CD14-positive monocyte (primary cell): Measurements from ENCODE around the gene OVOL3. TPM values are rescaled to one million over a fixed set of nuclear protein-coding genes. Genes with fewer than 3 reads are reported as not detected.
A peak's percentile ranks its signal among the peaks of the same experiment; 100 is the strongest.

ENCODE experiments used
- DNase-seq, 3 donors: peaks; one replicate each; pipeline ENCODE4 v3.0.0-alpha.2; 2011 to 2022
- H2AFZ ChIP-seq: 2 replicates; pipeline ENCODE4 v1.6.0; 2012; ENCODE audit warnings: mild to moderate bottlenecking, low read depth, low read length, inconsistent platforms; ENCODE audit not compliant: insufficient read depth, poor library complexity, severe bottlenecking
- H3K27ac ChIP-seq, 2 donors: 1 replicate in 1 of 2; 2 replicates in 1 of 2; pipeline ENCODE4 v1.5.1; 2012 to 2013; ENCODE audit warnings: low read length in 2 of 2, control low read depth in 1 of 2, inconsistent platforms in 1 of 2, low read depth in 1 of 2, mild to moderate bottlenecking in 1 of 2
- H3K27me3 ChIP-seq, 2 donors: one replicate each; pipeline versions ENCODE4 v1.6.0 to v1.6.1; 2011 to 2013; ENCODE audit warnings: low read length in 2 of 2; ENCODE audit not compliant: control insufficient read depth in 2 of 2, insufficient read depth in 2 of 2
- H3K36me3 ChIP-seq, 2 donors: replicated peaks in 1 of 2; 1 replicate in 1 of 2; 2 replicates in 1 of 2; pipeline versions ENCODE4 v1.5.1 to v1.6.1; 2012 to 2013; ENCODE audit warnings: low read length in 2 of 2, control low read depth in 1 of 2, inconsistent platforms in 1 of 2, mild to moderate bottlenecking in 1 of 2; ENCODE audit not compliant: insufficient read depth in 2 of 2, control insufficient read depth in 1 of 2
- H3K4me1 ChIP-seq, 2 donors: 1 replicate in 1 of 2; 2 replicates in 1 of 2; pipeline versions ENCODE4 v1.5.1 to v1.6.1; 2012 to 2013; ENCODE audit warnings: low read length in 2 of 2, control low read depth in 1 of 2, inconsistent platforms in 1 of 2, mild to moderate bottlenecking in 1 of 2, moderate library complexity in 1 of 2; ENCODE audit not compliant: insufficient read depth in 2 of 2, control insufficient read depth in 1 of 2
- H3K4me2 ChIP-seq: replicated peaks from 2 replicates; pipeline ENCODE3; 2012; ENCODE audit warnings: low read length, moderate library complexity, mild to moderate bottlenecking; ENCODE audit not compliant: poor library complexity, severe bottlenecking; ENCODE audit errors: extremely low read depth
- H3K4me3 ChIP-seq, 3 experiments: fragments of 200-600 bp in 1 of 3; sonication (generic) in 1 of 3; replicated peaks in 1 of 3; 1 replicate in 2 of 3; 2 replicates in 1 of 3; pipeline ENCODE4 v1.5.1; 2011 to 2013; ENCODE audit warnings: low read length in 3 of 3, mild to moderate bottlenecking in 3 of 3, control low read depth in 2 of 3, low read depth in 2 of 3, inconsistent platforms in 1 of 3, moderate library complexity in 1 of 3
- H3K79me2 ChIP-seq: 2 replicates; pipeline ENCODE4 v1.6.0; 2012; ENCODE audit warnings: mild to moderate bottlenecking, control low read depth, inconsistent platforms, low read length, moderate library complexity; ENCODE audit not compliant: insufficient read depth
- H3K9ac ChIP-seq: 2 replicates; pipeline ENCODE4 v1.6.0; 2017; ENCODE audit warnings: low read length, mild to moderate bottlenecking; ENCODE audit not compliant: insufficient read depth, poor library complexity, severe bottlenecking
- H3K9me3 ChIP-seq, 2 donors: replicated peaks in 1 of 2; 1 replicate in 1 of 2; 2 replicates in 1 of 2; pipeline versions ENCODE4 v1.5.1 to v1.6.1; 2012 to 2013; ENCODE audit warnings: low read length in 2 of 2, control low read depth in 1 of 2; ENCODE audit not compliant: control insufficient read depth in 1 of 2, insufficient read depth in 1 of 2
- H4K20me1 ChIP-seq: 2 replicates; pipeline ENCODE4 v1.6.0; 2012; ENCODE audit warnings: mild to moderate bottlenecking, low read length, control low read depth, moderate library complexity; ENCODE audit not compliant: insufficient read depth
- H3K27ac Mint-ChIP-seq, 7 donors: one replicate each; pipeline ENCODE4 v1.8.0; 2020; ENCODE audit warnings: mild to moderate bottlenecking in 7 of 7, mixed read lengths in 7 of 7, moderate library complexity in 6 of 7, inconsistent platforms in 2 of 7
- H3K27me3 Mint-ChIP-seq, 3 donors: one replicate each; pipeline ENCODE4 v1.8.0; 2021 to 2022; ENCODE audit warnings: low read depth in 3 of 3, mild to moderate bottlenecking in 3 of 3, mixed read lengths in 3 of 3, moderate library complexity in 3 of 3, inconsistent platforms in 1 of 3
- H3K36me3 Mint-ChIP-seq, 2 donors: one replicate each; pipeline ENCODE4 v1.8.0; 2020; ENCODE audit warnings: mixed read lengths in 2 of 2, inconsistent platforms in 1 of 2, mild to moderate bottlenecking in 1 of 2
- H3K4me1 Mint-ChIP-seq: one replicate; pipeline ENCODE4 v1.8.0; 2020; ENCODE audit warnings: mild to moderate bottlenecking, mixed read lengths
- H3K4me3 Mint-ChIP-seq, 2 donors: one replicate each; pipeline ENCODE4 v1.8.0; 2020; ENCODE audit warnings: mild to moderate bottlenecking in 2 of 2, mixed read lengths in 2 of 2, moderate library complexity in 1 of 2
- H3K9me3 Mint-ChIP-seq, 7 donors: one replicate each; pipeline ENCODE4 v1.8.0; 2020 to 2022; ENCODE audit warnings: mixed read lengths in 7 of 7, mild to moderate bottlenecking in 6 of 7, moderate library complexity in 6 of 7, inconsistent platforms in 2 of 7
- WGBS: methylation state at CpG from one replicate; pipeline ENCODE4 v1.1.5; 2013; ENCODE audit warnings: missing lambda C conversion rate; ENCODE audit not compliant: insufficient coverage; 5-methylcytosine and 5-hydroxymethylcytosine counted together
- intact Hi-C, 2 donors: fragments of 100-400 bp; cut with micrococcal nuclease; formaldehyde crosslinking; loops; one replicate each; pipeline versions ENCODE4 v1.15.0 to v1.15.1; 2023
- polyA plus RNA-seq, 3 donors: library from polyadenylated mRNA; depleted of rRNA in 1 of 3; unstranded in 2 of 3; stranded (reverse) in 1 of 3; fragments of 300-500 nt in 2 of 3; fragments of >200 nt in 1 of 3; fragmentation: Illumina TruSeq in 2 of 3; gene quantifications; 1 replicate in 2 of 3; 2 replicates in 1 of 3; pipeline ENCODE4 v1.2.3, GENCODE V29; 2012 to 2021
- TF ChIP-seq, protein P1 (sequence below): fragments of 200-600 bp; IDR thresholded peaks from one replicate; pipeline ENCODE4 v1.8.0; 2022; ENCODE audit warnings: antibody characterized with exemption, mild to moderate bottlenecking

The OVOL3 gene
- polyA plus RNA-seq, 3 donors: not detected

DNA sequence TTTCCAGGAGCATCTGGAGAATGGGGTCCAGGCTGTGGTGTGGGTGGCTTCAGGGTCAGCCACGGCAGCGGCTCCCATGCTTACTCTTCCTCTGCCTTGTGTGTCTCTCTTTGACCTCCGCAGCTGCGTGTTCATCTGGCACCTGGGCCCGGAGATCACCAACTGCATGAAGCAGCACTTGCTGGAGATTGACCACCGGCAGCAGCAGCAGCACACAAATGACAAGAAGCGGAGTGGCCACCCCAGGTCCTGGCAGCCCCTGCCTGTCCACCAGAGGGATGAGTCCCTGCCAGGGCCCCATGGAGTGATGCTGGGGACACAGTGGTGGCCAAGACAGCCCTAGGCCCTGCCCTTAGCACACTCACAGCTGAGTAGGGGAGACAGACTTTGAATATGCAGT is 18.4 kb upstream of the OVOL3 start:
- H3K4me3 ChIP-seq: no peak overlapping the region
- H3K36me3 ChIP-seq: peaks cover 44 to 86% of the 10 kb centered on the region in 2 donors
- no peak overlapping the region for H3K27ac Mint-ChIP-seq
- H3K27ac ChIP-seq: no peak overlapping the region
- H3K4me2 ChIP-seq: no peak overlapping the region
- H3K4me3 Mint-ChIP-seq: no peak overlapping the region
- no peaks in the 10 kb centered on the region for H3K79me2 ChIP-seq
- DNase-seq: no peak
- no peaks in the 10 kb centered on the region for H4K20me1 ChIP-seq
- no peaks in the 10 kb centered on the region for H3K4me1 ChIP-seq
- WGBS: 100% methylated on average over 6 of the region's 7 CpGs
- peaks cover 0 to 2% (median 0%) of the 10 kb centered on the region in 3 donors for H3K27me3 Mint-ChIP-seq
- no peaks in the 10 kb centered on the region for H3K9me3 ChIP-seq
- intact Hi-C loops: no loop called here
- no peaks in the 10 kb centered on the region for H3K9me3 Mint-ChIP-seq
- H3K36me3 Mint-ChIP-seq: peaks cover 50 to 96% of the 10 kb centered on the region in 2 donors
- no peak overlapping the region for H2AFZ ChIP-seq
- no peak overlapping the region for H3K9ac ChIP-seq
- no peaks in the 10 kb centered on the region for H3K27me3 ChIP-seq
- TF ChIP-seq, protein P1, sequence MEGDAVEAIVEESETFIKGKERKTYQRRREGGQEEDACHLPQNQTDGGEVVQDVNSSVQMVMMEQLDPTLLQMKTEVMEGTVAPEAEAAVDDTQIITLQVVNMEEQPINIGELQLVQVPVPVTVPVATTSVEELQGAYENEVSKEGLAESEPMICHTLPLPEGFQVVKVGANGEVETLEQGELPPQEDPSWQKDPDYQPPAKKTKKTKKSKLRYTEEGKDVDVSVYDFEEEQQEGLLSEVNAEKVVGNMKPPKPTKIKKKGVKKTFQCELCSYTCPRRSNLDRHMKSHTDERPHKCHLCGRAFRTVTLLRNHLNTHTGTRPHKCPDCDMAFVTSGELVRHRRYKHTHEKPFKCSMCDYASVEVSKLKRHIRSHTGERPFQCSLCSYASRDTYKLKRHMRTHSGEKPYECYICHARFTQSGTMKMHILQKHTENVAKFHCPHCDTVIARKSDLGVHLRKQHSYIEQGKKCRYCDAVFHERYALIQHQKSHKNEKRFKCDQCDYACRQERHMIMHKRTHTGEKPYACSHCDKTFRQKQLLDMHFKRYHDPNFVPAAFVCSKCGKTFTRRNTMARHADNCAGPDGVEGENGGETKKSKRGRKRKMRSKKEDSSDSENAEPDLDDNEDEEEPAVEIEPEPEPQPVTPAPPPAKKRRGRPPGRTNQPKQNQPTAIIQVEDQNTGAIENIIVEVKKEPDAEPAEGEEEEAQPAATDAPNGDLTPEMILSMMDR: no peak
- H3K4me1 Mint-ChIP-seq: no peaks in the 10 kb centered on the region

DNA sequence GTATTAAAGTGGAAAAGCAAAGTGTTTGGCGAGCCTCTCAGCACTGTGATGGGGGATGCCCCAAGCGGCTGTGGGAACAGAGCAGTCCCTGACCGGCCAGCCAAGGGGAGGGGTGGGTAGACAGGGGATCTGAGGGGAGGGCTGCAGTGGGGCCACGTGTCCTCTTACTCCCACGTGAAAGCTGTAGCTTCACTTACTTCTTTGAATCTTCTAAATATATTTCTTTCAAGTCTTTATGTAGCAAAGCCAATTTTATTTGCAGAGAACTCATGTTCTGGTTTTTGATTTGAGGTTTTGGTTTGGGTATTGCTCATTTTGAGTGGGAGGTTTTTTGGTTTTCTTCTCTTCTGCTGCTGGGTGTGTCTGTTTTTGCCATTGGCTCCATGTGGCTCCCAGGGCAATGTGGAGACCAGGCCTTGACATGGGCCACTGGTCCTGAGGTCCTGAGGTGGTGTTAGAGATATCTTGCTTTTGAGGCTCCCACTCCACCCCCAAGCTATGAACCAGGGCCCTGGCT is 17.7 kb upstream of the OVOL3 start:
- Mint-ChIP-seq H3K4me1 (no peaks in the 10 kb centered on the region), H3K27ac (peak overlapping the region in 1 of 7 donors; percentile 76), H3K27me3 (peaks cover 0 to 2% (median 0%) of the 10 kb centered on the region in 3 donors), H3K36me3 (peaks cover 45 to 96% of the 10 kb centered on the region in 2 donors), H3K9me3 (no peaks in the 10 kb centered on the region), H3K4me3 (no peak overlapping the region)
- H3K4me1 ChIP-seq: no peaks in the 10 kb centered on the region
- H2AFZ ChIP-seq: no peak overlapping the region
- H3K36me3 ChIP-seq: peaks cover 41 to 81% of the 10 kb centered on the region in 2 donors
- H3K27ac ChIP-seq: no peak overlapping the region
- no peak overlapping the region for H3K4me2 ChIP-seq
- WGBS: 89% methylated on average over 3 of the region's 5 CpGs
- no peak overlapping the region for H3K9ac ChIP-seq
- H3K4me3 ChIP-seq: no peak overlapping the region
- H3K27me3 ChIP-seq: no peaks in the 10 kb centered on the region
- DNase-seq: no peak
- TF ChIP-seq, protein P1: no peak
- intact Hi-C loops: no loop called here
- H3K79me2 ChIP-seq: no peaks in the 10 kb centered on the region
- no peaks in the 10 kb centered on the region for H3K9me3 ChIP-seq
- H4K20me1 ChIP-seq: no peaks in the 10 kb centered on the region
